GM18517 (cell line): Measurements from ENCODE around the gene TRMT112.
A peak's percentile ranks its signal among the peaks of the same experiment; 100 is the strongest.

Source experiments
- ATAC-seq: cut with Tn5 transposase; IDR thresholded peaks from one replicate; pipeline ENCODE4 v1.9.1; 2021; ENCODE audit warnings: mild to moderate bottlenecking, moderate library complexity; ENCODE audit not compliant: unreplicated experiment

TRMT112 gene

GRCh38 chr11:64294774-64295173 is 22.6 kb downstream of the TRMT112 start:
- no peak for ATAC-seq

DNA sequence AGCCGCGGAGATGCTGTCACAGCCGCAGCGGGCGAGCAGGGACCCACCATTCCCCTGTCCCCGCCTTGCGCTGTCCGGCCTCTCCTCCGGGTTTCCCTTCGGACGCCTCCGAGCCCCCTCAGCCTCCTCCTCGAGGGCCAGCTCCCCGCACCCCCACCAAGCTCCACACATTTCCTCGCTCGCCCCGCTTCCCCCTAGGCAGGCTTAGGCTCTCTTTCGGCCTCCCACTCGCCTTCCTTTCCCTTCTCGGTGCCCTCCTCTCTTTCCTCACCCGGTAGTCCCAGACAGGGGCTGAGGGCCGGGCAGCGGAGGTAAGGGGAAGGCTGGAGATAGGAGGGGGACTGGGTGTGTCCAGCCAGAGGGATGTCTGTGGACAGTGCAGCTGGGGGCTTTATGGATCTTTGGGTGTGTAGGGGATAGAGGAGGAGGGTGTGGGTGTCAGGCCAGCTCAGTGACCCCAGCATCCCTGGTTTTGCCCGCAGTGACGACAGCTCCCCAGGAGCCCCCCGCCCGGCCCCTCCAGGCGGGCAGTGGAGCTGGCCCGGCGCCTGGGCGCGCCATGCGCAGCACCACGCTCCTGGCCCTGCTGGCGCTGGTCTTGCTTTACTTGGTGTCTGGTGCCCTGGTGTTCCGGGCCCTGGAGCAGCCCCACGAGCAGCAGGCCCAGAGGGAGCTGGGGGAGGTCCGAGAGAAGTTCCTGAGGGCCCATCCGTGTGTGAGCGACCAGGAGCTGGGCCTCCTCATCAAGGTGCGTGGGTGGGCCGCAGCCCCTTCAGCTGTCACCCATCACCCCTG is 24.7 kb downstream of the TRMT112 start:
- ATAC-seq = no peak

DNA sequence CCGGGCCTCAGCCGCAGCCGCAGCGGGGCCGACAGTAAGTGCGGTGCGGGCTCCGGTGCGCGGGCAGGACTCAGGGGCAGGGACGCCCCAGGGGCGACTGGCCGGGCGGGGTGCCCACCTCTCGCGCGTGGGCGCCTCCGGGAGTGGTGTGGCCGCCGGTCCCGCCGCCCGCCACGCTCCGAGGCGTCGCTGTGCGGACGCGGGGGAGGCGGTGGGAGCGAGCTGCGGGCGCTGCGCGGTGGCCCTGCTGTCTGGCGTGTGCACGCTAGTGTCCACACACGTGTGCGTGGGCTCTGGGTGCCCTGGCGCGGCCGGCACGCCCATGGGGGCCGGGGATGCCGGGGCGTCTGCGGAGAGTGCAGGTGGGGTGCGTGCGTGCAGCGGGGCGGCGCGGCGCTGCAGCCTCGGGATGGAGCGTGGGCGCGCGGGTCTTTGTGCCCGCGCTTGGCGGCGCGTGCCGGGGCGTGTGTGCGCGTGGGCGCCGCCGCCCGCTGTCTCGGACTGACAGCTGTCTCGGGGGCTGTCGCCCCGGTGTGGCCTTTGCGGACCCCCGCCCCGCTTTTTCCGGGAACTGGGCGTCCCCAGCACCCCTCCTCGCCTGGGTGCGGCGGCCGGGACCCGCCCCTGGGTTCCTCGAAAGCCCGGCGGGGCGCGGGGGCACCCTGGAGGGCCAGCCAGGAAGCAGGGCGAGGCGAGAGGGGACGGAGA is 25.5 kb downstream of the TRMT112 start:
- ATAC-seq = no peak

DNA sequence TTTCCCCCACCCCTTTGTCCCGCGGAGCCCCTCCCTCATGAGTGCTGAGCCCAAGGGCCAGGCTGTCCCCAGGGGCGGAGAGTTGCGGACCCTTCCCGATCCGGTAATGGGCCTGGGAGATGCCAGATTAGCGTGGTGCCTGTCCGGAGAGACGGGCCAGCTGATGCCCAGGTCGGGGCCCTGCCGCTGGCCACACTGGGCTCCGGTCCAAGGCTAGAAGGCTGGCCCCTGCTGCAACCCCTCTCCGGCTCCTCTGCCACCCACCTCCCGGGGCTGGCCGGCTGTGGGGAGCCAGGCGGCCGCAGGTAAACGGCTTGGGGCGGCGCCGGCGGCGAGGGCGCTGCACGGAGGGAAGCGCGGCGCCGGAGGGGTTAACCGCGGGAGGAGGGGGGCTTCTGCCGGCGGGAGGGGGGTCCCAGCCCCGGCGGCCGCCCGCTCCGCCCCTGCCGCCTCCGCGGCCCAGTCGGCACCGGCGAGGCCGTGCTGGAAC is 26.1 kb downstream of the TRMT112 start, which contains the start of gene KCNK4:
TSS of gene KCNK4 (plus strand) at position 41 of the 490 bp plus-strand sequence. CDS start 1,717 bp downstream, outside the sequence.
- ATAC-seq = no peak

GRCh38 chr11:64290352-64291261 is 26.8 kb downstream of the TRMT112 start:
- no peak for ATAC-seq

DNA sequence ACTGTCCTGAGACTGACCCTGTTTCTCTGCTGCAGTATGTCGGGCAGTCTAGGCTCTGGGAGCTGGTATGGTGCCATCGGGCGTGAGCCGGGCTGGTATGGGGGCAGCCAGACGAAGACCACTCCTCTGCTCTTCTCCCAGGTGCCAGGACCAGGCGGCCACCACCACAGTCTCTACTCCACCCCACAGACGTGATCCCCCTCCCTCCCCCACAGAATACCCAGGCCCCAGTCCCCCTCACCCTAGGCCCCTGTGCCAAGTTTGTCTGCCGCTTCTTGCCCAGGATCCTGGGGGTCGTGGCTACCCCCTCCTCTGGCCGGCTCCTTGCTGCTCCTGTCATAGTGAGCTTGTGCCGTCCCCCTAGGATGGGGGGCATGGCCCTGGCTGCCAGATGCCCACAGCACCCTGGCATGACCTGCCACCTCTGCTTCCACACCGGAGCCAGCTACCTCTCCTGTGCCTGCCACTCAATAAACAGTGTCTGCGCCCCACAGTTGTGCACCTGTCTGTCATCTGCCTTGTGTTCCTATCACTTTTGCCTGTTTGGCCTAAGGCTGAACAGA is 28.3 kb downstream of the TRMT112 start:
- no peak for ATAC-seq

DNA sequence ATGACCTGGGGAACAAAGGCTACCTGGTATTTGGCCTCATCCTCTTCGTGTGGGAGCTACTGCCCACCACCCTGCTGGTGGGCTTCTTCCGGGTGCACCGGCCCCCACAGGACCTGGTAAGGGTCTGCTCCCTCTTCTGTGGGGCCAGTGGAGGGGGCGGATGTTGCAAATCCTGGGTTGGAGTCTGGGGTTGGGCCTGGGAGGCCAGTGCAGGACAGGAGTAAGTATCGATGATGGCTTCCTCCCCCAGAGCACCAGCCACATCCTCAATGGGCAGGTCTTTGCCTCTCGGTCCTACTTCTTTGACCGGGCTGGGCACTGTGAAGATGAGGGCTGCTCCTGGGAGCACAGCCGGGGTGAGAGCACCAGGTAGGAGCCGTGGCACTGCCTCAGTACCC is 29.0 kb downstream of the TRMT112 start:
- no peak for ATAC-seq

- no peak for ATAC-seq
Measured at GRCh38 chr11:64287676-64288352, 29.5 kb downstream of the TRMT112 start.

- no peak for ATAC-seq
Measured at GRCh38 chr11:64286801-64287159, 30.6 kb downstream of the TRMT112 start.

GRCh38 chr11:64285885-64286800 is 31.2 kb downstream of the TRMT112 start:
- no peak for ATAC-seq

GRCh38 chr11:64284962-64285884 is 32.1 kb downstream of the TRMT112 start, which contains the start of gene GPR137:
TSS of gene GPR137 (plus strand) at chr11:64285848. CDS start at chr11:64286525, 677 bp downstream.
- ATAC-seq = peak; percentile 64

DNA sequence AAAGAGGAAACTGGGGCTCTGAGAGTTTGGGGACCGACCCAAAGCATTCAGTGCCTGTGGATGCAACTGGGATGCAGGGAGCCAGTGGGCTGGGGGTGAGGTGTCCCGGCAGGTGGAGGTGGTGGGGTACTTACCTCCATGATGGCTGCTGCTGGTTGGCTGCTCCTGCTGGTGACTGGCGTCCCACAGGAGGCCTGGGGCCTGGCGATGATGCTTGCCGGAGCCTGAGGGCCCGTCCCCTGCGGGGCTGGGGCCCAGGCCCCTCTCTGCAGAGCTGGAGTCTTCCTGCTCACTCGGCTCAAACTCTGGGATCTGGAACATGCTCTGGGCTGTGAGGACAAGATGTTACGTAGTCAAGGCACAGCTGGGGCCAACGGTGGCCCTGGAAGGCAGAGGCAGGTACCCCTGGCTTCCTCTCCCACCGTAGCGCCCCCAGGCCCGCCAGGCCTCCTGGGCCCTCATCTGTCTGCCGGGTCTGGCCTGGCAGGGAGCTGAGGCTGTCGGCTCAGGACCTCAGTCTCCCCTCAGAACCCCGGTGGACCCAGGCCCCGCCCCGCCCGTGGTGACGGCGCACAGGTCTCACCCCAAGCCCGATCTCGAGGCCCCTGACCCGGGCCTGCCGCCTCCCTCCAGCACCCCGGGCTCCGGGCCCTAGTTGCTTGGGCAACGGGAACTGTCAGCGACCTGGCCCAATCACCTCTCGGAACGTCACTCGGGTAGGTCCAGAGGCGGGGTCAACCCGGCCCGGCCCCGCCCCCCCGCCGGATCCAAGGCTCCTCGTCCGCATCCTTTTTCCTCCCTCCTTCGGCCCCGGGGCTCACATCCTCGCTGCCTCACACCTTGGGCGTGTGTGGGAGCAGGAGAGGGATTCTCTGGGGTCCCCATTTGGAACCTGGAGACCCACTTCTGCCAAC is 33.1 kb downstream of the TRMT112 start, which contains the start of gene BAD:
TSS of gene BAD (minus strand) at position 618 of the 914 bp plus-strand sequence. CDS start at position 321, 297 bp downstream.
- ATAC-seq = peak; percentile 55

DNA sequence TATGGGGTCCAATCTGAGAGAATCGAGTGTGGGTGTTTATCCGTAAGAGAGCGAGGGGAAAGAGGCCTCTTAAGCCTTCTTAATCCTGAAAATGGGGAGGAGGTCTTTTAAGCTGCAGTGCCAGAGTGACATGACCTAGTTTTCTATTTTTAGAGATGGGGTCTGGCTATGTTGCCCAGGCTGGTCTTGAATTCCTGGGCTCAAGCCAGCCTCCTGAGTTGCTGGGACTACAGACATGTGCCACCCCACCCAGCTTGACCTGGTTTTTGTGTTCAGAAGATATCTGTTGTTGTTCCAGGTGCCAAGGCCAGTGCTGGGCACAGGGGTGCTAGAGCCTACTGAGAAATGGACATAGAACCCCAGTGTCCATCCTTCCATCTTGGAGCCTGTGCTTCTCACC is 34.3 kb downstream of the TRMT112 start:
- ATAC-seq = no peak

GRCh38 chr11:64281957-64282770 is 35.2 kb downstream of the TRMT112 start:
- no peak for ATAC-seq

DNA sequence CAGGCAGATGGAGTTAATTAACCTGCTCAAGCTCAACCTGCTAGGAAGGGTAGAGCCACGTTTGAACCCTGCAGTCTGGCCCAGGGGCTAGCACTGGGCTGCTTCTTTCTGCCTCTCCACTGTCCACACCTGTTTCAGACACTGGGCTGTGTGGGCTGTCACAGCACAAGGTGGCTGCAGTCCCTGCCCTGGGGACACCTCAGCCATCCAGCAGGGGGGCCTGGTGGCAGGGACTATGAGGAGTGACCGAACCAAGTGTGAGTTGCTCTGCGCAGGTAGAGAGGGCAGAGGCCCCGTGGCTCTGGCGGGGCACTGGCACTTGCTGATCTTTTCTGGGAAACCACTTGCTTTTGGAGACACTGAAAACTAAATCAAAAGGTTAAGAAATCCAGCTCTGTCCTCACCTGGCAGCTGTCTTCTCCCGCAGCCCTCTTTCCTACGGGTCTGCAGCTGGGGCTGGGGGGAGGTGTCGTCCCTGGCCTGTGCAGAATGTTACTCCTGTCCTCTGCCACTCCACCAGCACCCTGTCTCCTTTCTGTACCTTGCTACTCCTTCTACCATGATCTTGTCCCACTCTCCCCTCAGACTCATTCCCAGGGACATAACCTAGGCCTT is 38.7 kb downstream of the TRMT112 start:
- no peak for ATAC-seq
